Panc1 (cell line): Measurements from ENCODE around the gene PPP6C. TPM values are rescaled to one million over a fixed set of nuclear protein-coding genes. Genes with fewer than 3 reads are reported as not detected.
"Not testable (repeated sequence)": the region's sequence is repeated elsewhere in the genome, so short reads cannot be mapped to it uniquely, and the experiment has no call there.

Experiments
- ATAC-seq: fragments of 200-7000 bp; cut with Tn5 transposase; 2 replicates; pipeline ENCODE4 v1.9.1; 2020; ENCODE audit warnings: mild to moderate bottlenecking, moderate library complexity
- BruUV-seq: library from RNA; stranded (reverse); fragments of 400-500 nt; replicated peaks from 2 replicates; lab custom pipeline; 2021; lab: Mats Ljungman, UMichigan
- CTCF ChIA-PET: fragments of 300-600 bp; sonication (Branson Sonifier 250); formaldehyde crosslinking; loops from one replicate; lab custom pipeline; 2022; ENCODE audit warnings: antibody characterized with exemption; lab: Charles Lee
- POLR2A ChIA-PET: fragments of 300-600 bp; sonication (Branson Sonifier 250); formaldehyde crosslinking; loops from one replicate; lab custom pipeline; 2022; ENCODE audit warnings: antibody characterized with exemption; lab: Charles Lee
- DNase-seq: peaks from one replicate; pipeline ENCODE4 v3.0.0-alpha.2; 2010; ENCODE audit warnings: low read depth, low spot score
- H3K27ac ChIP-seq: 2 replicates; pipeline ENCODE4 v1.5.1; 2011; ENCODE audit warnings: mild to moderate bottlenecking, low read length, inconsistent platforms
- H3K27me3 ChIP-seq: fragments of 200-500 bp; sonication (Bioruptor generic); 2 replicates; pipeline ENCODE4 v1.6.0; 2014; ENCODE audit warnings: low read length, inconsistent platforms; ENCODE audit not compliant: control insufficient read depth, insufficient read depth
- H3K36me3 ChIP-seq: fragments of 200-500 bp; sonication (Bioruptor generic); 2 replicates; pipeline ENCODE4 v1.5.1; 2014; ENCODE audit warnings: inconsistent platforms, mild to moderate bottlenecking, low read length, moderate library complexity; ENCODE audit not compliant: control insufficient read depth, insufficient read depth
- H3K4me1 ChIP-seq: 2 replicates; pipeline ENCODE4 v1.5.1; 2011; ENCODE audit warnings: inconsistent platforms, mild to moderate bottlenecking, low read length, moderate library complexity; ENCODE audit not compliant: control insufficient read depth, insufficient read depth
- H3K4me3 ChIP-seq, 2 experiments: 2 replicates each; pipeline ENCODE4 v1.5.1; 2011 to 2012; ENCODE audit warnings: low read depth in 2 of 2, low read length in 2 of 2, mild to moderate bottlenecking in 2 of 2, inconsistent platforms in 1 of 2, moderate library complexity in 1 of 2
- H3K9me3 ChIP-seq: fragments of 200-500 bp; sonication (Bioruptor generic); 2 replicates; pipeline ENCODE4 v1.5.1; 2014; ENCODE audit warnings: low read depth, mild to moderate bottlenecking, inconsistent platforms, low read length, moderate library complexity; ENCODE audit not compliant: control insufficient read depth, insufficient read depth
- POLR2AphosphoS5 ChIP-seq: IDR thresholded peaks from 2 replicates; pipeline ENCODE4 v1.6.1; 2012; ENCODE audit warnings: mild to moderate bottlenecking, low read depth, low read length, moderate library complexity
- REST ChIP-seq, 2 experiments: IDR thresholded peaks; 2 replicates each; pipeline ENCODE4 v1.6.1; 2011 to 2012; ENCODE audit warnings: low read depth in 2 of 2, control low read depth in 1 of 2, low read length in 1 of 2, mild to moderate bottlenecking in 1 of 2, moderate library complexity in 1 of 2; ENCODE audit not compliant: insufficient read depth in 1 of 2
- SIN3A ChIP-seq: IDR thresholded peaks from 2 replicates; pipeline ENCODE4 v1.6.1; 2012; ENCODE audit warnings: low read depth, mild to moderate bottlenecking, low read length, moderate library complexity, borderline replicate concordance; ENCODE audit not compliant: insufficient read depth
- TCF7L2 ChIP-seq: IDR thresholded peaks from 2 replicates; pipeline ENCODE4 v1.6.1; 2011; ENCODE audit warnings: mild to moderate bottlenecking, low read depth, low read length, inconsistent platforms
- in situ Hi-C: cut with HindIII; loops from 2 replicates; pipeline ENCODE4 v1.10.0; 2016; ENCODE audit warnings: low sequenced_read_pairs, low pct_unique_long_range_greater_than_20kb
- intact Hi-C: fragments of 100-400 bp; cut with micrococcal nuclease; formaldehyde crosslinking; loops from one replicate; pipeline ENCODE4 v1.10.0; 2022; ENCODE audit not compliant: unreplicated experiment
- total RNA-seq: library from RNA; stranded (reverse); gene quantifications from one replicate; pipeline ENCODE4 v1.2.1, GENCODE V29; 2021; ENCODE audit not compliant: unreplicated experiment
- TF ChIP-seq, protein P1 (sequence below): fragments of 450-650 bp; IDR thresholded peaks from 2 replicates; pipeline ENCODE4 v1.5.1; 2017; ENCODE audit warnings: mild to moderate bottlenecking

The PPP6C gene
- total RNA-seq, 1 experiment from 2014 or later, result 27.3 TPM

GRCh38 chr9:125169895-125170294 lies 19.7 kb downstream of the PPP6C start:
- no peak for TF ChIP-seq REST (IDR thresholded peaks at IDR 0.05; ENCODE audit: insufficient read depth in 1 of 2, low read depth in 2 of 2, low read length in 1 of 2)
- TF ChIP-seq SIN3A, result no peak
- TF ChIP-seq TCF7L2, result no peak
- TF ChIP-seq POLR2AphosphoS5, result no peak
- TF ChIP-seq, protein P1, sequence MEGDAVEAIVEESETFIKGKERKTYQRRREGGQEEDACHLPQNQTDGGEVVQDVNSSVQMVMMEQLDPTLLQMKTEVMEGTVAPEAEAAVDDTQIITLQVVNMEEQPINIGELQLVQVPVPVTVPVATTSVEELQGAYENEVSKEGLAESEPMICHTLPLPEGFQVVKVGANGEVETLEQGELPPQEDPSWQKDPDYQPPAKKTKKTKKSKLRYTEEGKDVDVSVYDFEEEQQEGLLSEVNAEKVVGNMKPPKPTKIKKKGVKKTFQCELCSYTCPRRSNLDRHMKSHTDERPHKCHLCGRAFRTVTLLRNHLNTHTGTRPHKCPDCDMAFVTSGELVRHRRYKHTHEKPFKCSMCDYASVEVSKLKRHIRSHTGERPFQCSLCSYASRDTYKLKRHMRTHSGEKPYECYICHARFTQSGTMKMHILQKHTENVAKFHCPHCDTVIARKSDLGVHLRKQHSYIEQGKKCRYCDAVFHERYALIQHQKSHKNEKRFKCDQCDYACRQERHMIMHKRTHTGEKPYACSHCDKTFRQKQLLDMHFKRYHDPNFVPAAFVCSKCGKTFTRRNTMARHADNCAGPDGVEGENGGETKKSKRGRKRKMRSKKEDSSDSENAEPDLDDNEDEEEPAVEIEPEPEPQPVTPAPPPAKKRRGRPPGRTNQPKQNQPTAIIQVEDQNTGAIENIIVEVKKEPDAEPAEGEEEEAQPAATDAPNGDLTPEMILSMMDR, result no peak
- CTCF ChIA-PET, result no interaction called here
- H3K4me3 ChIP-seq, result no peak overlapping the region
- no peaks in the 10 kb centered on the region; the same call in 1 of the 2 replicates for H3K36me3 ChIP-seq
- ATAC-seq (no peak), DNase-seq (no peak)
- BruUV-seq, result no TSS peak
- POLR2A ChIA-PET, result interaction anchor here (0.7 kb wide), 1 partner anchor 397 kb away, joined by 5 read pairs; no protein-coding TSS in a partner anchor
- H3K27ac ChIP-seq, result no peak overlapping the region
- H3K27me3 ChIP-seq, result no peaks in the 10 kb centered on the region
- in situ Hi-C loops (no loop called here), intact Hi-C loops (no loop called here)
- no peaks in the 10 kb centered on the region for H3K4me1 ChIP-seq
- H3K9me3 ChIP-seq, result no peaks in the 10 kb centered on the region

DNA sequence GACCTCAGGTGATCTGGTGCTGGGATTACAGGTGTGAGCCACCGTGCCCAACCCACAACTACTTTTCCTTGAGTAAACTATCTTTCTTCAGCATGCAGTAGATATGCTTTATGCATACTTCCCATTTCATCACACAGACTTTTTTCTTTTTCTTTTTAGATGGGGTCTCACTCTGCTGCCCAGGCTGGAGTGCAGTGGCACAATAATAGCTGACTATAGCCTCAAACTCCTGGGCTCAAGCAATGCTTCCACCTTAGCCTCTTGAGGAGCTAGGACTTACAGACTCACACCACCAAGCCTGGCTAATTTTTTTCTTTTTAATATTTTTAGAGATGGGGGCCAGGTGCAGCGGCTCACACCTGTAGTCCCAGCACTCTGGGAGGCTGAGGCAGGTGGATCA lies 22.8 kb downstream of the PPP6C start:
- intact Hi-C loops (no loop called here), in situ Hi-C loops (no loop called here)
- no TSS peak for BruUV-seq
- POLR2A ChIA-PET, result interaction anchor here (0.6 kb wide), 1 partner anchor 18 kb away, joined by 3 read pairs; no protein-coding TSS in a partner anchor
- TF ChIP-seq SIN3A (no peak), POLR2AphosphoS5 (no peak), TCF7L2 (no peak), REST (IDR thresholded peaks at IDR 0.05; ENCODE audit: insufficient read depth in 1 of 2, low read depth in 2 of 2, low read length in 1 of 2) (no peak)
- TF ChIP-seq, protein P1, result no peak
- DNase-seq, result no peak
- H3K27ac ChIP-seq, result no peak overlapping the region
- no peaks in the 10 kb centered on the region for H3K9me3 ChIP-seq
- H3K4me1 ChIP-seq, result no peaks in the 10 kb centered on the region
- no peak overlapping the region for H3K4me3 ChIP-seq
- CTCF ChIA-PET, result no interaction called here
- no peaks in the 10 kb centered on the region; the same call in 1 of the 2 replicates for H3K36me3 ChIP-seq
- no peaks in the 10 kb centered on the region for H3K27me3 ChIP-seq
- no peak for ATAC-seq

DNA sequence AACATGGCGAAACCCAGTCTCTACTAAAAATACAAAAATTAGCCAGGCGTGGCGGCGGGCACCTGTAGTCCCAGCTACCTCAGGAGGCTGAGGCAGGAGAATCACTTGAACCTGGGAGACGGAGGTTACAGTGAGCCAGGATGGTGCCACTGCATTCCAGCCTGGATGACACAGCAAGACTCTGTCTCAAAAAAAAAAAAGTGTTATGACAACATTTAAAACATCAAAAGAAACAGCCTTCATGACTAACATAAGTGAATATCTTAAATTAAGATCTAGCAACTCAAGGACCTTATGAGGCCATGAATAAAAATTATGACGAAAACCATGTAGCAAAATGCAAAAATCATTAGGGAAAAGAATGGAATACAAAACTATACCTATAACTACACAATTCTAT lies 26.7 kb downstream of the PPP6C start:
- H3K27ac ChIP-seq, H3K36me3 ChIP-seq, CTCF ChIA-PET, intact Hi-C loops, BruUV-seq, H3K27me3 ChIP-seq, H3K9me3 ChIP-seq, ATAC-seq, H3K4me3 ChIP-seq, DNase-seq, H3K4me1 ChIP-seq, in situ Hi-C loops: not testable (repeated sequence)
- POLR2A ChIA-PET, result interaction anchor here (0.7 kb wide), 1 partner anchor 265 kb away, joined by 3 read pairs; no protein-coding TSS in a partner anchor
